ENCODE results near the gene AP3S1. TPM values are rescaled to one million over a fixed set of nuclear protein-coding genes. Genes with fewer than 3 reads are reported as not detected.
A peak's percentile ranks its signal among the peaks of the same experiment; 100 is the strongest.

Gene AP3S1
- total and polyA plus RNA-seq, 2 of the 13 experiments (the other 11 are each of a cell fraction or from before 2014, with no cell fraction given): 50.5 to 85.9 TPM

DNA sequence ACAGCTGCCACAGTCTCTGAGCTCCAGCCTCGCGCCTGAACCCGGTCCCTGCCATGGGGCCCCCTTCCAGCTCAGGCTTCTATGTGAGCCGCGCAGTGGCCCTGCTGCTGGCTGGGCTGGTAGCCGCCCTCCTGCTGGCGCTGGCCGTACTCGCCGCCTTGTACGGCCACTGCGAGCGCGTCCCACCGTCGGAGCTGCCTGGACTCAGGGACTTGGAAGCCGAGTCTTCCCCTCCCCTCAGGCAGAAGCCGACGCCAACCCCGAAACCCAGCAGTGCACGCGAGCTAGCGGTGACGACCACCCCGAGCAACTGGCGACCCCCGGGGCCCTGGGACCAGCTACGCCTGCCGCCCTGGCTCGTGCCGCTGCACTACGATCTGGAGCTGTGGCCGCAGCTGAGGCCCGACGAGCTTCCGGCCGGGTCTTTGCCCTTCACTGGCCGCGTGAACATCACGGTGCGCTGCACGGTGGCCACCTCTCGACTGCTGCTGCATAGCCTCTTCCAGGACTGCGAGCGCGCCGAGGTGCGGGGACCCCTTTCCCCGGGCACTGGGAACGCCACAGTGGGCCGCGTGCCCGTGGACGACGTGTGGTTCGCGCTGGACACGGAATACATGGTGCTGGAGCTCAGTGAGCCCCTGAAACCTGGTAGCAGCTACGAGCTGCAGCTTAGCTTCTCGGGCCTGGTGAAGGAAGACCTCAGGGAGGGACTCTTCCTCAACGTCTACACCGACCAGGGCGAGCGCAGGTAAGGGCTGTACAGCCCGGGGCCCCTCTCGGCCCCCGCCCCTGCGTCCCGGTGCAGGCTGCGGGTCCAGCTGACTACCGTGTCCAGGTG, 121.0 kb downstream of the AP3S1 start (continued):
- TF ChIP-seq ZNF597 (CRISPR knock-in tag; IDR thresholded peaks at IDR 0.05) (no peak), ZNF407 (CRISPR knock-in tag; IDR thresholded peaks at IDR 0.05; ENCODE audit: not compliant biosample characterization) (peak; percentile 77), ZNF564 (CRISPR knock-in tag; IDR thresholded peaks at IDR 0.05) (0 out of 2 replicates have a peak, but pooled peaks have one; percentile 32), TMF1 (CRISPR knock-in tag; IDR thresholded peaks at IDR 0.05; ENCODE audit: low read depth) (no peak), MAZ (IDR thresholded peaks at IDR 0.05; ENCODE audit: borderline replicate concordance, low read depth, low read length) (no peak), MAZ (CRISPR knock-in tag; IDR thresholded peaks at IDR 0.05; ENCODE audit: low read depth) (no peak), ZNF292 (CRISPR knock-in tag; IDR thresholded peaks at IDR 0.05; ENCODE audit: borderline replicate concordance, low read depth) (0 out of 2 replicates have a peak, but pooled peaks have one; percentile 33), ZBTB34 (CRISPR knock-in tag; IDR thresholded peaks at IDR 0.05) (no peak), ZNF142 (CRISPR knock-in tag; IDR thresholded peaks at IDR 0.05) (no peak), ATRX (CRISPR knock-in tag; IDR thresholded peaks at IDR 0.05; ENCODE audit: borderline replicate concordance) (no peak)

Data from HepG2 (cell line).